Hair follicular keratinocyte (primary cell): Measurements from ENCODE around the gene POU6F2. TPM values are rescaled to one million over a fixed set of nuclear protein-coding genes. Genes with fewer than 3 reads are reported as not detected.

Experiments used
- total RNA-seq: library from RNA; depleted of rRNA; stranded (reverse); fragments of >200 nt; gene quantifications from 2 replicates; pipeline ENCODE4 v1.2.3, GENCODE V29; 2015

POU6F2 gene, protein sequence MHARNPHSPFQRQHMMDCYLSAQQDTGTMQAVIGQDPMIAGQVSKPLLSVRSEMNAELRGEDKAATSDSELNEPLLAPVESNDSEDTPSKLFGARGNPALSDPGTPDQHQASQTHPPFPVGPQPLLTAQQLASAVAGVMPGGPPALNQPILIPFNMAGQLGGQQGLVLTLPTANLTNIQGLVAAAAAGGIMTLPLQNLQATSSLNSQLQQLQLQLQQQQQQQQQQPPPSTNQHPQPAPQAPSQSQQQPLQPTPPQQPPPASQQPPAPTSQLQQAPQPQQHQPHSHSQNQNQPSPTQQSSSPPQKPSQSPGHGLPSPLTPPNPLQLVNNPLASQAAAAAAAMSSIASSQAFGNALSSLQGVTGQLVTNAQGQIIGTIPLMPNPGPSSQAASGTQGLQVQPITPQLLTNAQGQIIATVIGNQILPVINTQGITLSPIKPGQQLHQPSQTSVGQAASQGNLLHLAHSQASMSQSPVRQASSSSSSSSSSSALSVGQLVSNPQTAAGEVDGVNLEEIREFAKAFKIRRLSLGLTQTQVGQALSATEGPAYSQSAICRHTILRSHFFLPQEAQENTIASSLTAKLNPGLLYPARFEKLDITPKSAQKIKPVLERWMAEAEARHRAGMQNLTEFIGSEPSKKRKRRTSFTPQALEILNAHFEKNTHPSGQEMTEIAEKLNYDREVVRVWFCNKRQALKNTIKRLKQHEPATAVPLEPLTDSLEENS
- total RNA-seq, result not detected in 2 replicates

GRCh38 chr7:38977685-38978084 is at the start of gene POU6F2:
POU6F2 (plus strand) TSS chr7:38977909; CDS start chr7:38977954, 45 bp downstream.

Other genes starting within 250 kb of the POU6F2 start
- gene VPS41, start 68.7 kb upstream of the POU6F2 start, total RNA-seq, result 12.0 and 20.9 TPM in 2 replicates